IMR-90 (cell line): ENCODE data around the gene SBK3. TPM values are rescaled to one million over a fixed set of nuclear protein-coding genes. Genes with fewer than 3 reads are reported as not detected.

Experiments
- ATAC-seq: fragments of 200-7000 bp; cut with Tn5 transposase; 2 replicates; pipeline ENCODE4 v1.9.1; 2020; ENCODE audit warnings: low read depth, mild to moderate bottlenecking, moderate library complexity
- BruUV-seq: library from RNA; stranded (reverse); fragments of 400-500 nt; replicated peaks from 2 replicates; lab custom pipeline; 2021; lab: Mats Ljungman, UMichigan
- CTCF ChIA-PET: fragments of 300-600 bp; formaldehyde crosslinking; extraction: SDS; loops from one replicate; lab custom pipeline; 2021; ENCODE audit warnings: antibody characterized with exemption; lab: Yijun Ruan, JAX
- POLR2A ChIA-PET: fragments of 300-600 bp; sonication (Branson Sonifier 250); formaldehyde crosslinking; loops from one replicate; lab custom pipeline; 2022; ENCODE audit warnings: antibody characterized with exemption; ENCODE audit not compliant: unreplicated experiment; lab: Charles Lee
- DNase-seq: peaks from one replicate; pipeline ENCODE4 v3.0.0; 2013
- H2AFZ ChIP-seq: replicated peaks from 2 replicates; pipeline ENCODE3; 2013; ENCODE audit warnings: low read length, mild to moderate bottlenecking; ENCODE audit not compliant: poor library complexity
- H2AK5ac ChIP-seq: 2 replicates; pipeline ENCODE4 v1.6.1; 2013; ENCODE audit warnings: low read depth, low read length, inconsistent platforms
- H2AK9ac ChIP-seq: replicated peaks from 2 replicates; pipeline ENCODE3; 2013; ENCODE audit warnings: mild to moderate bottlenecking, low read depth, low read length, moderate library complexity; ENCODE audit not compliant: poor library complexity
- H2BK120ac ChIP-seq: 2 replicates; pipeline ENCODE4 v1.6.1; 2013; ENCODE audit warnings: low read depth, low read length, inconsistent platforms
- H2BK15ac ChIP-seq: 3 replicates; pipeline ENCODE4 v1.6.1; 2013; ENCODE audit warnings: low read depth, low read length, inconsistent platforms
- H2BK20ac ChIP-seq: 2 replicates; pipeline ENCODE4 v1.6.1; 2013; ENCODE audit warnings: low read depth, mild to moderate bottlenecking, inconsistent platforms, low read length, moderate library complexity
- H2BK5ac ChIP-seq: 2 replicates; pipeline ENCODE4 v1.6.1; 2013; ENCODE audit warnings: mild to moderate bottlenecking, low read depth, low read length, inconsistent platforms; ENCODE audit not compliant: poor library complexity, severe bottlenecking
- H3K14ac ChIP-seq: replicated peaks from 2 replicates; pipeline ENCODE4 v1.6.1; 2013; ENCODE audit warnings: low read depth, low read length, inconsistent platforms
- H3K18ac ChIP-seq: 2 replicates; pipeline ENCODE4 v1.6.1; 2013; ENCODE audit warnings: low read depth, low read length, control low read depth
- H3K23ac ChIP-seq: 2 replicates; pipeline ENCODE4 v1.6.1; 2013; ENCODE audit warnings: low read depth, low read length, inconsistent platforms
- H3K27ac ChIP-seq: 2 replicates; pipeline ENCODE4 v1.5.1; 2013; ENCODE audit warnings: mild to moderate bottlenecking, control low read depth, low read length; ENCODE audit not compliant: insufficient read depth
- H3K27me3 ChIP-seq: 2 replicates; pipeline ENCODE4 v1.6.1; 2013; ENCODE audit warnings: low read length; ENCODE audit not compliant: control insufficient read depth, insufficient read depth
- H3K36me3 ChIP-seq: 2 replicates; pipeline ENCODE4 v1.6.1; 2013; ENCODE audit warnings: low read length, mixed read lengths; ENCODE audit not compliant: control insufficient read depth, insufficient read depth
- H3K4ac ChIP-seq: 2 replicates; pipeline ENCODE4 v1.6.1; 2013; ENCODE audit warnings: low read depth, low read length, inconsistent platforms
- H3K4me1 ChIP-seq: 2 replicates; pipeline ENCODE4 v1.6.1; 2013; ENCODE audit warnings: low read length, mixed read lengths; ENCODE audit not compliant: control insufficient read depth, insufficient read depth
- H3K4me2 ChIP-seq: 2 replicates; pipeline ENCODE4 v1.6.1; 2013; ENCODE audit warnings: low read depth, mild to moderate bottlenecking, control low read depth, low read length, moderate library complexity
- H3K4me3 ChIP-seq: 2 replicates; pipeline ENCODE4 v1.5.1; 2013; ENCODE audit warnings: low read depth, mild to moderate bottlenecking, control low read depth, low read length, moderate library complexity; ENCODE audit not compliant: insufficient read depth
- H3K56ac ChIP-seq: 2 replicates; pipeline ENCODE4 v1.6.1; 2013; ENCODE audit warnings: low read length, inconsistent platforms; ENCODE audit not compliant: insufficient read depth; ENCODE audit errors: extremely low read depth
- H3K79me1 ChIP-seq, 2 experiments: 2 replicates each; pipeline ENCODE4 v1.6.1; 2013; ENCODE audit warnings: low read length in 2 of 2, inconsistent platforms in 1 of 2, low read depth in 1 of 2
- H3K9ac ChIP-seq: 2 replicates; pipeline ENCODE4 v1.6.1; 2013; ENCODE audit warnings: low read depth, low read length, control low read depth
- H3K9me1 ChIP-seq: 2 replicates; pipeline ENCODE4 v1.6.1; 2013; ENCODE audit warnings: low read length, inconsistent platforms; ENCODE audit not compliant: insufficient read depth
- H3K9me3 ChIP-seq: 2 replicates; pipeline ENCODE4 v1.6.1; 2013; ENCODE audit warnings: low read length; ENCODE audit not compliant: control insufficient read depth, insufficient read depth
- H4K20me1 ChIP-seq: 2 replicates; pipeline ENCODE4 v1.6.1; 2013; ENCODE audit warnings: low read length, inconsistent platforms; ENCODE audit not compliant: insufficient read depth
- H4K5ac ChIP-seq: 2 replicates; pipeline ENCODE4 v1.6.1; 2013; ENCODE audit warnings: mild to moderate bottlenecking, low read depth, low read length, control low read depth
- H4K8ac ChIP-seq, 2 experiments: 2 replicates each; pipeline ENCODE4 v1.6.1; 2013; ENCODE audit warnings: low read depth in 2 of 2, low read length in 2 of 2, control low read depth in 1 of 2, inconsistent platforms in 1 of 2
- H4K91ac ChIP-seq: 2 replicates; pipeline ENCODE4 v1.6.1; 2013; ENCODE audit warnings: low read depth, low read length, inconsistent platforms; ENCODE audit not compliant: insufficient read depth
- BHLHE40 ChIP-seq: fragments of 150-350 bp; IDR thresholded peaks from 2 replicates; pipeline ENCODE4 v1.6.1; 2016; ENCODE audit warnings: mild to moderate bottlenecking, low read depth, low read length
- CEBPB ChIP-seq: IDR thresholded peaks from 2 replicates; pipeline ENCODE4 v1.6.1; 2012; ENCODE audit warnings: low read depth, low read length, improper control_type of control experiment
- CHD1 ChIP-seq: IDR thresholded peaks from 2 replicates; pipeline ENCODE4 v1.6.1; 2012; ENCODE audit warnings: low read depth, low read length, improper control_type of control experiment
- CTCF ChIP-seq: conservative IDR thresholded peaks from 2 replicates; pipeline ENCODE4 v1.5.1; 2012; ENCODE audit warnings: mild to moderate bottlenecking, low read depth, low read length, improper control_type of control experiment
- ELK1 ChIP-seq: fragments of 150-350 bp; IDR thresholded peaks from 2 replicates; pipeline ENCODE4 v1.6.1; 2016; ENCODE audit warnings: low read depth, mild to moderate bottlenecking, low read length, moderate library complexity, borderline replicate concordance
- FOS ChIP-seq: fragments of 150-350 bp; IDR thresholded peaks from 2 replicates; pipeline ENCODE4 v1.6.1; 2016; ENCODE audit warnings: low read depth, low read length
- MAFK ChIP-seq: IDR thresholded peaks from 2 replicates; pipeline ENCODE4 v1.6.1; 2012; ENCODE audit warnings: low read depth, low read length, improper control_type of control experiment
- MAZ ChIP-seq: IDR thresholded peaks from 2 replicates; pipeline ENCODE4 v1.6.1; 2012; ENCODE audit warnings: low read depth, mild to moderate bottlenecking, low read length, improper control_type of control experiment, moderate library complexity, borderline replicate concordance
- MXI1 ChIP-seq: IDR thresholded peaks from 2 replicates; pipeline ENCODE4 v1.6.1; 2012; ENCODE audit warnings: low read depth, mild to moderate bottlenecking, low read length, moderate library complexity, borderline replicate concordance
- NFE2L2 ChIP-seq: fragments of 150-350 bp; IDR thresholded peaks from 2 replicates; pipeline ENCODE4 v1.6.1; 2016; ENCODE audit warnings: low read depth, mild to moderate bottlenecking, low read length
- POLR2A ChIP-seq: IDR thresholded peaks from 2 replicates; pipeline ENCODE4 v1.6.1; 2012; ENCODE audit warnings: mild to moderate bottlenecking, low read depth, low read length
- RAD21 ChIP-seq: IDR thresholded peaks from 2 replicates; pipeline ENCODE4 v1.6.1; 2012; ENCODE audit warnings: low read length, improper control_type of control experiment
- RFX5 ChIP-seq: IDR thresholded peaks from 2 replicates; pipeline ENCODE4 v1.8.0; 2012; ENCODE audit warnings: low read depth, mild to moderate bottlenecking, low read length, moderate library complexity
- SMC3 ChIP-seq: fragments of 150-350 bp; IDR thresholded peaks from 2 replicates; pipeline ENCODE4 v1.6.1; 2016; ENCODE audit warnings: low read depth, mild to moderate bottlenecking, antibody characterized with exemption, low read length, moderate library complexity
- USF2 ChIP-seq: fragments of 150-350 bp; IDR thresholded peaks from 2 replicates; pipeline ENCODE4 v1.6.1; 2017; ENCODE audit warnings: mild to moderate bottlenecking, antibody characterized with exemption, low read length, low read depth
- WGBS, 2 experiments: methylation state at CpG; one replicate each; pipeline versions ENCODE4 v1.1.5 to v1.1.7; 2013; ENCODE audit warnings: missing lambda C conversion rate in 2 of 2; ENCODE audit not compliant: insufficient read length in 1 of 2; ENCODE audit errors: extremely low coverage in 2 of 2; 5-methylcytosine and 5-hydroxymethylcytosine counted together
- dilution Hi-C: fragments of 300-500 bp; cut with HindIII; formaldehyde crosslinking; loops from one replicate; pipeline ENCODE4 v1.14.3; 2018; ENCODE audit warnings: low sequenced_read_pairs; ENCODE audit not compliant: unreplicated experiment
- in situ Hi-C: fragments of 300-500 bp; cut with MboI; formaldehyde crosslinking; loops from 3 replicates; pipeline ENCODE4 v1.14.3; 2019; ENCODE audit warnings: low sequenced_read_pairs, inconsistent platforms, mixed read lengths
- intact Hi-C: fragments of 100-400 bp; cut with micrococcal nuclease; formaldehyde crosslinking; loops from 2 replicates; pipeline ENCODE4 v1.10.0; 2022
- polyA plus RNA-seq, 3 experiments: library from polyadenylated mRNA; depleted of rRNA; stranded (reverse); fragments of >200 nt; gene quantifications; 2 replicates each; pipeline ENCODE4 v1.2.3, GENCODE V29; 2012; ENCODE audit warnings: low replicate concordance in 1 of 3
- total RNA-seq: library from RNA; depleted of rRNA; stranded (reverse); fragments of >200 nt; gene quantifications from 2 replicates; pipeline ENCODE4 v1.2.3, GENCODE V29; 2012

Gene SBK3
- total and polyA plus RNA-seq, 2 of the 4 experiments (the other 2 are of a cell fraction) = 0.05 to 0.18 TPM

- Histone ChIP-seq H2BK120ac (no peak overlapping the region), H3K4me2 (no peak overlapping the region), H4K91ac (no peak overlapping the region), H2BK20ac (no peak overlapping the region), H3K56ac (no peak overlapping the region), H4K20me1 (no peaks in the 10 kb centered on the region), H3K9me1 (peaks cover 9% of the 10 kb centered on the region), H3K79me1 (no peaks in the 10 kb centered on the region; a peak in 1 of 4 replicates), H4K5ac (no peak overlapping the region), H2AK5ac (no peak overlapping the region), H3K27me3 (no peaks in the 10 kb centered on the region; the same call in 1 of the 2 replicates), H3K9ac (no peak overlapping the region), H3K14ac (no peak overlapping the region), H2AFZ (peak overlapping the region; percentile 33), H2BK15ac (no peak overlapping the region), H3K18ac (no peak overlapping the region), H3K9me3 (no peaks in the 10 kb centered on the region), H2BK5ac (no peak overlapping the region), H3K27ac (no peak overlapping the region), H3K4ac (no peak overlapping the region), H3K23ac (no peak overlapping the region), H4K8ac (no peak overlapping the region), H2AK9ac (no peak overlapping the region), H3K4me1 (peaks cover 14% of the 10 kb centered on the region), H3K4me3 (no peak overlapping the region), H3K36me3 (no peaks in the 10 kb centered on the region)
- 80% methylated on average over 1 of the region's 8 CpGs; no CpG with 5 or more reads in 1 of the 2 experiments for WGBS, 2 experiments
- ChIA-PET POLR2A (no interaction called here), CTCF (no interaction called here)
- no peak for TF ChIP-seq RFX5
- no peak for TF ChIP-seq ELK1
- TF ChIP-seq MXI1 = no peak
- no peak for TF ChIP-seq FOS
- no peak for TF ChIP-seq MAZ
- TF ChIP-seq RAD21 = no peak
- no peak for TF ChIP-seq BHLHE40
- no peak for TF ChIP-seq CEBPB
- no peak for TF ChIP-seq MAFK
- no peak for TF ChIP-seq POLR2A
- no peak for TF ChIP-seq USF2
- no peak for TF ChIP-seq NFE2L2
- TF ChIP-seq CTCF = no peak
- TF ChIP-seq CHD1 = no peak
- TF ChIP-seq SMC3 = no peak
- intact Hi-C loops (no loop called here), in situ Hi-C loops (no loop called here), dilution Hi-C loops (no loop called here)
- BruUV-seq = no TSS peak
- no peak for DNase-seq
- ATAC-seq = no peak
These were observed 9.4 kb upstream of the SBK3 start for GRCh38 chr19:55554741-55555152.
